NB4 (cell line): ENCODE results near the gene CYP24A1.

Experiments used
- DNase-seq: peaks from one replicate; pipeline ENCODE4 v3.0.0; 2010; ENCODE audit warnings: low read depth
- H3K4me3 ChIP-seq: one replicate; pipeline ENCODE4 v1.5.1; 2011; ENCODE audit warnings: mild to moderate bottlenecking, low read depth, low read length, moderate library complexity
- CTCF ChIP-seq: IDR thresholded peaks from one replicate; pipeline ENCODE4 v1.5.1; 2012; ENCODE audit warnings: low read depth, low read length
- MAX ChIP-seq: IDR thresholded peaks from 2 replicates; pipeline ENCODE4 v1.6.1; 2011; ENCODE audit warnings: low read depth, low read length
- MYC ChIP-seq: IDR thresholded peaks from 2 replicates; pipeline ENCODE4 v1.6.1; 2011; ENCODE audit warnings: low read depth, low read length
- POLR2A ChIP-seq: IDR thresholded peaks from 2 replicates; pipeline ENCODE4 v1.6.1; 2011; ENCODE audit warnings: mild to moderate bottlenecking; ENCODE audit not compliant: insufficient read length; ENCODE audit errors: extremely low read depth

The CYP24A1 gene

GRCh38 chr20:54184071-54184470, 10.3 kb upstream of the CYP24A1 start:
- H3K4me3 ChIP-seq = no peak overlapping the region
- DNase-seq = no peak
- TF ChIP-seq POLR2A = no peak
- no peak for TF ChIP-seq MYC
- no peak for TF ChIP-seq CTCF
- no peak for TF ChIP-seq MAX

- TF ChIP-seq CTCF (no peak), MYC (no peak), POLR2A (no peak), MAX (no peak)
Measured at GRCh38 chr20:54180931-54181330, 7.1 kb upstream of the CYP24A1 start.

GRCh38 chr20:54179946-54180345, 6.2 kb upstream of the CYP24A1 start:
- no peak for TF ChIP-seq POLR2A
- TF ChIP-seq CTCF = no peak
- no peak for TF ChIP-seq MYC
- no peak for DNase-seq
- no peak overlapping the region for H3K4me3 ChIP-seq

More at GRCh38 chr20:54180931-54181330, 7.1 kb upstream of the CYP24A1 start:
- no peak overlapping the region for H3K4me3 ChIP-seq
- DNase-seq = no peak

GRCh38 chr20:54178256-54178655, 4.5 kb upstream of the CYP24A1 start:
- TF ChIP-seq MYC = no peak
- TF ChIP-seq POLR2A = no peak
- no peak for TF ChIP-seq MAX
- TF ChIP-seq CTCF = no peak
- DNase-seq = no peak
- H3K4me3 ChIP-seq = no peak overlapping the region

GRCh38 chr20:54177378-54177777, 3.6 kb upstream of the CYP24A1 start:
- DNase-seq = no peak
- TF ChIP-seq POLR2A = no peak
- no peak for TF ChIP-seq MYC
- no peak for TF ChIP-seq MAX
- TF ChIP-seq CTCF = no peak
- no peak overlapping the region for H3K4me3 ChIP-seq

- no peak overlapping the region for H3K4me3 ChIP-seq
- no peak for DNase-seq
- no peak for TF ChIP-seq MYC
- no peak for TF ChIP-seq POLR2A
- no peak for TF ChIP-seq MAX
- no peak for TF ChIP-seq CTCF
Measured at GRCh38 chr20:54176610-54177009, 2.8 kb upstream of the CYP24A1 start.
